Measurements from ENCODE around the gene FOXL2.

DNA sequence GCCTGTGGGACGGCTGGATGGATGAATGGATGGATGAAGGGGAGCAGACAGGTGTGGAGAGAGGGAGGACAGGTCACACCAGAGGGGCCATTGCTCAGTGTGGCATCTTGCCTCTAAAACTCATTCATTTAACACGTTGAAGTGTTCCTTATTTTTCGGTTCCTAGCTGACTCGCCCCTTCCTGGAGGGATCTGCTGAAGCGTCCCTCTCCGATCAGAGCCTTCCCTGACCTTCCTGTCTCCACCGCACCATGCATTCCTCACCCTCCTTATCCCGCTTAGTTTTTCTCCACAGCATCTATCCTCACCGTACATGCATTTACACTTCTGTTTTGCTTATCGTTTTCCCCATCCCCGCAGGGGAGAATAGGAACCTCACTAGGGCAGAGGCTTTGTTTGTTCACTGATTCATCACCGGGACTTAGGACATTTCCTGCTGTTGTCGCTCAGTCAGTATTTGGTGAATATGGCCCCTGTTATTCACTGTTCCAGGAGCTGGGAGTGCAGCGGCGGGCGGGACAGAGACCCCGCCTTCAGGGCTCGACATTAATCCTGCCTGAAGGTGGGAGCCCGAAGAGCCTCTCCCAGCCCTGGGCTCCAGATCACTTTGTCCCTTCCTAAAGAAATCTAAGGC lies 32.0 kb downstream of the FOXL2 start:
- TF ChIP-seq GATA2 (IDR thresholded peaks at IDR 0.05; ENCODE audit: low read depth, low read length) (no peak), GATA3 (IDR thresholded peaks at IDR 0.05; ENCODE audit: low read depth, low read length) (no peak)
